ENCODE measurements around the gene CCDC66.

GRCh38 chr3:56629047-56629446, 72.1 kb downstream of the CCDC66 start:
- no peak for TF ChIP-seq CTCF (conservative IDR thresholded peaks at IDR 0.05; ENCODE audit: low read depth in 2 of 2)
- TF ChIP-seq REST (IDR thresholded peaks at IDR 0.05; ENCODE audit: unreplicated experiment), result no peak
- TF ChIP-seq ETS1 (IDR thresholded peaks at IDR 0.05), result no peak
- no peak for TF ChIP-seq EZH2phosphoT487 (IDR thresholded peaks at IDR 0.05; ENCODE audit: unreplicated experiment)
- no peak for TF ChIP-seq EZH2 (IDR thresholded peaks at IDR 0.05; ENCODE audit: low read depth, unreplicated experiment)
- no peak for TF ChIP-seq CREB1 (CRISPR knock-in tag; IDR thresholded peaks at IDR 0.05; ENCODE audit: low read depth)
- no peak for TF ChIP-seq POLR2AphosphoS5 (IDR thresholded peaks at IDR 0.05; ENCODE audit: low read depth)
- no peak for TF ChIP-seq ZNF114 (CRISPR knock-in tag; IDR thresholded peaks at IDR 0.05)
- no peak for TF ChIP-seq JUNB (IDR thresholded peaks at IDR 0.05; ENCODE audit: unreplicated experiment)
- TF ChIP-seq ZNF331 (CRISPR knock-in tag; IDR thresholded peaks at IDR 0.05; ENCODE audit: low read depth), result no peak
- no peak for TF ChIP-seq STAT1 (IDR thresholded peaks at IDR 0.05; ENCODE audit: unreplicated experiment)
